ENCODE results near the gene OMP.

DNA sequence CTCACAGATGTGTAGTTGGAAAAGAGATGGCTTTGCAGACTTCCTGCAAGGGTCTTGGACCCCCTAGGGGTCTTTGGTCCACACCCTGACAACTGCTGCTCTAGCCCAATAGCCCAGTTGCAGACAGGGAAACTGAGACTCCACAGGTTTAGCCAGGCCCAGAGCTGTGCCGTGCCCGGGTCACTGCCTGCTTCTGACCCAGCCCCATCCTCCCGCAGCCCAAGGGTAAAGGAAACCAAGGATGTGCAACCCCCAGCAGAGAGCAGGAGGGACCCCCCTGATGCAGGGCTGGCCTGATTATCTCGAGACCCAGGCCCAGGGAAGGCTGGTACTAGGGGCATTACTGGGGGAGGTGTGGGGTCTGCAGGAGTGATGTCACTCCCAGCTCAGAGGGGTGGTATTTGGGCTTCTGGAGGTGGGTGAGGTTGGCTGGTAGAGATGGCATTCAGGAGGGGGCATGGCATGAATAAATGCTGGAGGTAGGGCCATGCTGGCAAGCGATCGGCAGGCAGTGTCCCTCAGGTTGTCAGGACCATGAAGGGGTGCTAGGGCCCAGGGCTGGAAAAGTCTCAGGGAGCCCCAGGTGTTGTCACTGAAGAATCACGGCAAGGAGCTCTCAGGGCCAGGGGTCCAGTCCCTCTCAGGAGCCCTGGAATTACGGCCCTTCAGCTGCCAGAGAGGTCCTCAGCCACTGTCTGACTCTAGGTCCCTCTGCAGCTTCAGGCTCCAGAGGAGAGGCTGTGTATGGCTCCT is 46.5 kb downstream of the OMP start:
- TF ChIP-seq, protein P1, sequence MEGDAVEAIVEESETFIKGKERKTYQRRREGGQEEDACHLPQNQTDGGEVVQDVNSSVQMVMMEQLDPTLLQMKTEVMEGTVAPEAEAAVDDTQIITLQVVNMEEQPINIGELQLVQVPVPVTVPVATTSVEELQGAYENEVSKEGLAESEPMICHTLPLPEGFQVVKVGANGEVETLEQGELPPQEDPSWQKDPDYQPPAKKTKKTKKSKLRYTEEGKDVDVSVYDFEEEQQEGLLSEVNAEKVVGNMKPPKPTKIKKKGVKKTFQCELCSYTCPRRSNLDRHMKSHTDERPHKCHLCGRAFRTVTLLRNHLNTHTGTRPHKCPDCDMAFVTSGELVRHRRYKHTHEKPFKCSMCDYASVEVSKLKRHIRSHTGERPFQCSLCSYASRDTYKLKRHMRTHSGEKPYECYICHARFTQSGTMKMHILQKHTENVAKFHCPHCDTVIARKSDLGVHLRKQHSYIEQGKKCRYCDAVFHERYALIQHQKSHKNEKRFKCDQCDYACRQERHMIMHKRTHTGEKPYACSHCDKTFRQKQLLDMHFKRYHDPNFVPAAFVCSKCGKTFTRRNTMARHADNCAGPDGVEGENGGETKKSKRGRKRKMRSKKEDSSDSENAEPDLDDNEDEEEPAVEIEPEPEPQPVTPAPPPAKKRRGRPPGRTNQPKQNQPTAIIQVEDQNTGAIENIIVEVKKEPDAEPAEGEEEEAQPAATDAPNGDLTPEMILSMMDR (conservative IDR thresholded peaks at IDR 0.05; ENCODE audit: low read length) = no peak
- TF ChIP-seq EZH2phosphoT487 (IDR thresholded peaks at IDR 0.05; ENCODE audit: borderline replicate concordance, low read depth, low read length) = no peak

Measured in OCI-LY7 (cell line).